Measurements from ENCODE around the gene SLC35F1.

SLC35F1 gene

GRCh38 chr6:118334634-118335033, 427.6 kb downstream of the SLC35F1 start:
- no peak overlapping the region for H3K4me2 ChIP-seq
- H3K36me3 ChIP-seq (ENCODE audit: insufficient read depth), result no peaks in the 10 kb centered on the region
- H3K4me1 ChIP-seq (ENCODE audit: low read depth, poor library complexity, severe bottlenecking), result no peaks in the 10 kb centered on the region
- no peak overlapping the region for H2AFZ ChIP-seq (ENCODE audit: low read depth)
- H3K9ac ChIP-seq, result no peak overlapping the region
- no peaks in the 10 kb centered on the region for H4K20me1 ChIP-seq (ENCODE audit: insufficient read depth)
- H3K27ac ChIP-seq, result no peak overlapping the region
- TF ChIP-seq CTCF (conservative IDR thresholded peaks at IDR 0.05; ENCODE audit: low read depth, low read length), result no peak
- no peaks in the 10 kb centered on the region for H3K27me3 ChIP-seq (ENCODE audit: insufficient read depth, low read depth)
- H3K79me2 ChIP-seq (ENCODE audit: insufficient read depth, low read depth), result no peaks in the 10 kb centered on the region
- H3K4me3 ChIP-seq (IDR thresholded peaks at IDR 0.05; ENCODE audit: insufficient read depth, low read depth, low read length), result no peak overlapping the region

GRCh38 chr6:118335325-118335816, 428.3 kb downstream of the SLC35F1 start:
- no peak for TF ChIP-seq CTCF (conservative IDR thresholded peaks at IDR 0.05; ENCODE audit: low read depth, low read length)
- Histone ChIP-seq H3K27me3 (ENCODE audit: insufficient read depth, low read depth) (no peaks in the 10 kb centered on the region), H3K9ac (no peak overlapping the region), H3K4me2 (no peak overlapping the region), H3K36me3 (ENCODE audit: insufficient read depth) (no peaks in the 10 kb centered on the region), H3K4me3 (IDR thresholded peaks at IDR 0.05; ENCODE audit: insufficient read depth, low read depth, low read length) (no peak overlapping the region), H3K4me1 (ENCODE audit: low read depth, poor library complexity, severe bottlenecking) (no peaks in the 10 kb centered on the region), H2AFZ (ENCODE audit: low read depth) (no peak overlapping the region), H3K79me2 (ENCODE audit: insufficient read depth, low read depth) (no peaks in the 10 kb centered on the region), H4K20me1 (ENCODE audit: insufficient read depth) (no peaks in the 10 kb centered on the region), H3K27ac (no peak overlapping the region)

GRCh38 chr6:118344014-118344670, 437.1 kb downstream of the SLC35F1 start:
- H3K36me3 ChIP-seq (ENCODE audit: insufficient read depth), result no peaks in the 10 kb centered on the region
- no peaks in the 10 kb centered on the region for H4K20me1 ChIP-seq (ENCODE audit: insufficient read depth)
- H3K4me1 ChIP-seq (ENCODE audit: low read depth, poor library complexity, severe bottlenecking), result no peaks in the 10 kb centered on the region
- H3K9ac ChIP-seq, result no peak overlapping the region
- no peaks in the 10 kb centered on the region for H3K79me2 ChIP-seq (ENCODE audit: insufficient read depth, low read depth)
- H3K4me2 ChIP-seq, result no peak overlapping the region
- no peak for TF ChIP-seq CTCF (conservative IDR thresholded peaks at IDR 0.05; ENCODE audit: low read depth, low read length)
- H3K4me3 ChIP-seq (IDR thresholded peaks at IDR 0.05; ENCODE audit: insufficient read depth, low read depth, low read length), result no peak overlapping the region
- no peak overlapping the region for H2AFZ ChIP-seq (ENCODE audit: low read depth)
- no peaks in the 10 kb centered on the region for H3K27me3 ChIP-seq (ENCODE audit: insufficient read depth, low read depth)
- H3K27ac ChIP-seq, result no peak overlapping the region

GRCh38 chr6:118350881-118351430, 443.9 kb downstream of the SLC35F1 start:
- Histone ChIP-seq H2AFZ (ENCODE audit: low read depth) (no peak overlapping the region), H3K27me3 (ENCODE audit: insufficient read depth, low read depth) (no peaks in the 10 kb centered on the region), H3K36me3 (ENCODE audit: insufficient read depth) (no peaks in the 10 kb centered on the region), H3K4me2 (no peak overlapping the region), H3K9ac (no peak overlapping the region), H3K79me2 (ENCODE audit: insufficient read depth, low read depth) (no peaks in the 10 kb centered on the region), H4K20me1 (ENCODE audit: insufficient read depth) (no peaks in the 10 kb centered on the region), H3K4me3 (IDR thresholded peaks at IDR 0.05; ENCODE audit: insufficient read depth, low read depth, low read length) (no peak overlapping the region), H3K4me1 (ENCODE audit: low read depth, poor library complexity, severe bottlenecking) (no peaks in the 10 kb centered on the region), H3K27ac (no peak overlapping the region)
- TF ChIP-seq CTCF (conservative IDR thresholded peaks at IDR 0.05; ENCODE audit: low read depth, low read length), result no peak

Data from KMS-11 (cell line).